ENCODE measurements around the gene UBE2F.
"Not testable (repeated sequence)": the region's sequence is repeated elsewhere in the genome, so short reads cannot be mapped to it uniquely, and the experiment has no call there.

The UBE2F gene

GRCh38 chr2:237980751-237981150 is 13.9 kb downstream of the UBE2F start:
- DNase-seq = peak; percentile 8

- not testable (repeated sequence) for DNase-seq
Observed at GRCh38 chr2:237981621-237982020, 14.8 kb downstream of the UBE2F start.

DNA sequence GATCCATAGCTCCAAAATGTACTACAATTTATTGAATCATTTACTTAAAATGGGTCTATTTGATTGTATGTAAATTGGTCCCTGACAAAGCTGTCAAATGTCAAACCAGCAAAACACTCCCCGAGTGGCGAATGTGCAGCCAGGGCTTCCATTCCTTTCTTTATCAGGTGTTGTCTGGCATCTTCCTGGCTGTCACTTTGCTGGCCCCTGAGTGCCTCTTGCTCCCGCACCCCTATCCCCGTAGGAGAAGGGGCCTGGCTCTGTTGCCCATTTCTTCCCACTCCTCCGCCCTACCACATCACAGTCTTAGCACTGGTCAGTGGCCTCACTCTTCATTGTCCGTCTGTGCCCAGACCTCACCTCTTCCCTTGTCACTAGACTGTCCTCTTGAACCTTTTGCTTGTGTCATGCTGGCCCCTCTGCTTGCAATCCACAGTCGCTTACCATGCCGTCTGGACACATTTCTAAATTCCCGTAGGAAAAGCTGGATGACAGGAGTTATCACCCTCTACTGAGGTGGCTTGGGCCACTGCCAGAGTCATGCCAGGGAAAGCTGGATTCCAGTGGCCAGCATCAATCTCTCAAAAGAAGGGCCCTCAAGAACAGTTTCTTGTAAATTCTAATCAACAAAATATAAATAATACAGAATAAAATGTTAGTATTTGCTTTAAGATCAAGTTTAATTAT is 15.4 kb downstream of the UBE2F start:
- DNase-seq = no peak

DNA sequence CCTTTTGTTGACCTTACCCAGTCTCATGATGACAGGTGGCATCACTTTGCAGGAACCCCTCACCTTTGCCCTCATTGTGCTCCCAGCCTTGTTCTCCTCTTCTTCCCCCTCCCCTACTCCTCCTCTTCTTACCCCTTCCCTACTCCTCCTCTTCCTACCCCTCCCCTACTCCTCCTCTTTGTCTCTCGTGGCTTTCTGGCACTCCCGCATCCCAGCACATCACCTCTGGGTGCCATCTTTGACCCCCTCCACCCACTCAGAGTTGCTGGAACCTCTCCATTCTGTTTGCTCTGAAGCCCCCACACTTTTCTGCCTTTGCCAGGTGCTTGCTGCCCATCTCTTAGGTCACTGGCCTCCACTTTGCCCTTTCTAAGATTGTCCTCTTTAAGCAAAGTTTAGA is 17.1 kb downstream of the UBE2F start:
- DNase-seq = no peak

GRCh38 chr2:237987268-237987667 is 20.5 kb downstream of the UBE2F start:
- DNase-seq = no peak

- no peak for DNase-seq
Observed at GRCh38 chr2:237993701-237994100, 26.9 kb downstream of the UBE2F start.

- DNase-seq = peak; percentile 72
Observed at GRCh38 chr2:237995036-237995435, 28.2 kb downstream of the UBE2F start.

DNA sequence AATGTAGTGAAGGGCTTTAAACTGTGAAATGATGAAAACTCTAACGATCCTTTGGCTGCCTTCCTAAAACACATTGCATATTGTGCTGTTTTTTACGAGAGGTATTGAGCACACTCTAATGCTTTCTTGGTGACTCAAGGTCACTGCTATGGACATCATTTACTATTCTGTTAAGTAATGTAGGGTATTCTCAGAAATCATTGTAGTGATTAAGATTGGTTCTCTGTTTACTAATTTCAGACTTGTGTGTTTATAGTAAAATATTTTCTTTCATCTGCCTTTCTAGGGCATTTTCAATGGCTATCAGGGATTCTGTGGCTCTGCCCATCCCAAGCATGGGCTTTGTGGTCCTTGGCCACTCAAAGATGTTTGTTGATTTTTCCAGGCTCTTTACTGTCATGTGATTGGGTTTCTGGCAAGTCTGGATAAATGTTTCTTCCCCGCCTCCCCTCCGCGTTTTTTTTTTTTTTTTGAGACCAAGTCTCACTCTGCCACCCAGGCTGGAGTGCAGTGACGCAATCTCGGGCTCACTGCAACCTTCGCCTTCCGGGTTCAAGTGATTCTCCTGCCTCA is 29.3 kb downstream of the UBE2F start:
- DNase-seq = no peak

GRCh38 chr2:237997521-237997920 is 30.7 kb downstream of the UBE2F start:
- no peak for DNase-seq

GRCh38 chr2:237998530-237998929 is 31.7 kb downstream of the UBE2F start:
- peak; percentile 70 for DNase-seq

- DNase-seq = no peak
Observed at GRCh38 chr2:238003234-238004031, 36.6 kb downstream of the UBE2F start.

- no peak for DNase-seq
Observed at GRCh38 chr2:238004077-238004830, 37.4 kb downstream of the UBE2F start.

- DNase-seq = no peak
Observed at GRCh38 chr2:238005528-238005927, 38.7 kb downstream of the UBE2F start.

DNA sequence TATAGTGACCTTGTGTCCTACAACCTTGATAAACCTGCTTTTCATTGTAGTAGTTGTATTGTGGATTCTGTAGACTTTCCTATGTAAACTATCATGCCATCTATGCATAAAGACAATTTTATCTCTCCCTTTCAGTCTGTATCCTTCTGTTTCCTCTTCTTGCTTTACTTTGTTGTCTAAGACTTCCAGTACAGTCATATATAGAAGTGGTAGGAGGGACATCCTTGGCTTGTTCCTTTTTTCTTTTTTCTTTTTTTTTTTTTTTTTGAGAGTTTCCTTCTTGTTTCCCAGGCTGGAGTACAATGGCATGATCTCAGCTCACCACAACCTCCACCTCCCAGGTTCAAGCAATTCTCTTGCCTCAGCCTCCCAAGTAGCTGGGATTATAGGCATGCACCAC is 39.7 kb downstream of the UBE2F start:
- peak; percentile 2 for DNase-seq

DNA sequence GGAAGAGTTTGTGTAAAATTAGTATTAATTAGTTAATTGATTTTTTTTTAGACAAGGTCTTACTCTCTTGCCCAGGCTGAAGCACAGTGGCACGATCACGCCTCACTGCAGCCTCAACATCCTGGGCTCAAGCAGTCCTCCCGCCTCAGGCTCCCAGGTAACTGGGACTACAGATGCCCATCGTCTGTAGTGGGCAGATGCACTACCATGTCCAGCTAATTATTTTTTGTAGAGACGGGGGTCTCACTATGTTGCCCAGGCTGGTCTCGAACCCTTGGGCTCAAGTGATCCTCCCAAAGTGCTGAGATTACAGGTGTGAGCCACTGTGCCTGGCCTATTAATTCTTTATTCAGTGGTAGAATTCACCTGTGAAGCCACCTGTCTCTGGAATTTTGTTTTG is 41.1 kb downstream of the UBE2F start:
- DNase-seq = no peak

DNA sequence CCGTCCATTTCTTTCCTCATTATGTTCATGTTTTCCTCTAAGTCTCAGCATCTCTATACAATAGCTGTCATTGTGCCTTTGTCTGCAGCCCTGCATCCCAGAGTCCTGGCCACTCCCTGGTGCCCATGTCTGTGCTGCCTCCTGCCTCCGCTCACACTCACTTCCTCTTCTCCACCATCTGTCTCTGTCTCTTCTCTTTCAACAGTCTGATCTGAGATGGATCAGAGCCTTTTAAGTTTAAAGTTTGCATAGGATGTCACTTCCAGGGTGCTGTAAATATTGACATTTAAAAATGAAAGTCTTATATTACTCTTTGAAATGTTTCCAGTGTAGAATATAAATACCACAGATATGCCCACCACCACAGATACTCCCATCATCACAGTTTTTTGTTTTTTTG is 42.7 kb downstream of the UBE2F start:
- no peak for DNase-seq

DNA sequence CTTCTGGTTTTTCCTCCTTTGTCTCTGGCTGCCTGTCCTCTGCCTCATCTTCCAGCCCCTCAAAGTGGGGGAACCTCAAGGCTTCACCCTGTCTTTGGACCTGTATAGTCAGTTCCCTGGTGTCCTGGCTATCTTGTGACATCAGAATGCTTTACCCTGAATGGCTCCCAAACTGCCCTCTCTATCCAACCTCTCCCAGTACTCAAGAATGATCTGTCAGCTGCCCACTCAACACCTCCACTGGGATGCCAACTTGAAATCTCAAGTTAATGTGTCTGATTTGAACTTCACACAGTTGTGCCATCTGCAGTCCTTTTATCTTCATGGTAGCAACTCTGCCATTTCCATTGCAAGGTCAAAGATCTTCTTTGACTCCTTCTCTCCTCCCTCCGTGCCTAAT is 43.8 kb downstream of the UBE2F start:
- DNase-seq = no peak

DNA sequence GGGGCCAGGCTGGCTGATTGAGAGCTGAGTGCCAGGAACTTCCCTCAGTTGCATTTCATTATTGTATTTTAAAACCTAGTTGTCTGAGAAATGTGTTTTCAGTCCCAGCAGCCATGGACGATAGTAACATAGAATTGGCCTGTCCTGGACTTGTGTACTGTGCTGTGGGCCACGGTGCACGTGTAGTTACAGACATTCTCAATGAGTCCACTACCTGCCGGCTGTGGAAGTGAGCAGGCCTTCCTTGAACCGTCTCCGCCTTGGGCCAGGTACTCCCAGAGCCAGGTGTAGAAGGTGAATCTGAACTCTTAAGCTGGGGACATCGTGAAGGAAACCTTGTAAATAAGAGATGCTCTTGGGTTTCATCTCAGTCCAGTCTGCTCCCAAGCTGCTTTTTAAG is 47.0 kb downstream of the UBE2F start:
- DNase-seq = no peak

DNA sequence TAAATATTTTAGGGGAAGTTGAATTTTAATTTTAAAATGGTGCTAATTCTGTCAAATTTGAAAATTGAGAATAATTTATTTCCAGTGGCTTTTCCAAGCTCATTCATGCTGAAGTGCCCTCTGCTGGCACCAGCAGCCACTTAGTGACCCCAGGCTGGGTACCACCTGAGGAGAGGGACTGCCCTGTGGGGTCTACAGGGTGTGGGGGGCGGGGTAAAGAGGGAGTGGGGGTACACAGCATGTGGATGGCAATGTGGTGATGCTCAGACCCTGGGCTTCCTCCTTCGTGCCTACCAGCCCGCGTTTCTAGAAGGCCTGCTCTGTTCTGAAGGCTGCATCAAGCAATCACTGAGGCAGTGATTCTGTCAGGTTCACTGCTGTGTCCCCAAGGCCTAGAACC is 48.9 kb downstream of the UBE2F start:
- peak; percentile 4 for DNase-seq

DNA sequence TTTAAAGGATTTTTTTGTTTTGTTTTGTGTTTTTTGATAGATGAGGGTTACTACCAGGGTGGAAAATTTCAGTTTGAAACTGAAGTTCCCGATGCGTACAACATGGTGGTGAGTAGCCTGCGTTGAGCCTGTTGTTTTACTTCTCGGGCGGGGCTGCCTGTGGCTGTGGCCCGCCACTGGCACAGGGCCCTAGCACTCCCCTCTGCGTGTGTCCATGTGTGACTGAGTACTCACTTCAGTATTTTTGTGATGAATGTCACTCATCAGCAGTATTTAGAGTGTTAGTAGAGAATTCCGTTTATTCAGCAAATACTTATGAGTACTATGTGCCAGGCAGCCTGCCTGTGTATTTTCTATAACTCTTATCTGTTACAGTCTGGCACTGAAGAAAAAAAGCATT is 49.7 kb downstream of the UBE2F start:
- no peak for DNase-seq

GRCh38 chr2:238019962-238020361 is 53.1 kb downstream of the UBE2F start:
- DNase-seq = no peak

DNA sequence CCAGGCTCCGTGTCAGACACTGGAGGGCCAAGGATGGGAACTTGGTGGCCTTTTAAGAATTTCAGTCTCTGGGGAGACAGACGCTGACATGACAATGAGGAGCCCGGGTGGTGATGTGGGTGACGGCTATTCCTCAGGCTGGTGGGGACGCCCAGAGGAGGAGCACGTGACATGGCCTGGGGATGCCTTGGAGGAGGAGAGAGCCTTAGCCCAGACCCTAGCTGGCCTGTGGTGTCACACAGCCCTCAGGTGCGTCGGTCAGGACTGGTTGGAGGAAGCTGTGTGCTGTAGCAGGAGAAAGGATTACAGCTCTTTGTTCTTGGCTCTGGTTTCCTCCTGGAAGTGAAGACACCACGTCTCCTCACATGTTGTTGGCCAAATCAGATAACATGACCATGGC is 54.0 kb downstream of the UBE2F start:
- no peak for DNase-seq

DNA sequence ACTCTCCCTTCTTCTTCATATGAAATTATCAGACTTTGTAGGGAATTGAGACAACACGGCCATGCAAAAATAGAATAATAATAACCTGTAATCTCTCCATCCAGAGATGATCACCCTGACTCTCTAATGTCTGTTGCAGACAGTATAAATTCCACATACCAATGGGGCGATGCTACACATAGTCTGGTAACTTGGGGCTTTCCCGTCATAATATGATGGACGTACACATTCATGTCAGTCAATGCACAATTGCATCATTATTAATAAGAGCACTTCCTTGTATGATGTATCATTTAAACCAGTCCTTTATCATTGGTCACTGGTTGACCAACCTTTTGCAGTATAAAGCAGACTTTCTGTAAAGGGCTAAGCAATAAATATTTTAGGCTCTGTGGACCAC is 54.5 kb downstream of the UBE2F start:
- no peak for DNase-seq

All from OCI-M1 (cell line).